Measurements from ENCODE around the gene PSMB3. TPM values are rescaled to one million over a fixed set of nuclear protein-coding genes. Genes with fewer than 3 reads are reported as not detected.

PSMB3 gene
- total RNA-seq, 1 experiment from 2014 or later, result 479 TPM

- DNase-seq (ENCODE audit: low read depth), result no peak
Measured at GRCh38 chr17:38733982-38734973, 18.3 kb upstream of the PSMB3 start.

- DNase-seq (ENCODE audit: low read depth), result no peak
Measured at GRCh38 chr17:38735161-38735997, 17.2 kb upstream of the PSMB3 start.

GRCh38 chr17:38738007-38738662 is 14.4 kb upstream of the PSMB3 start:
- DNase-seq (ENCODE audit: low read depth), result no peak

- DNase-seq (ENCODE audit: low read depth), result no peak
Measured at GRCh38 chr17:38738686-38739085, 13.9 kb upstream of the PSMB3 start.

GRCh38 chr17:38739305-38739704 is 13.2 kb upstream of the PSMB3 start:
- no peak for DNase-seq (ENCODE audit: low read depth)

- no peak for DNase-seq (ENCODE audit: low read depth)
Measured at GRCh38 chr17:38740044-38740443, 12.5 kb upstream of the PSMB3 start.

GRCh38 chr17:38740806-38741205 is 11.7 kb upstream of the PSMB3 start:
- DNase-seq (ENCODE audit: low read depth), result no peak

- no peak for DNase-seq (ENCODE audit: low read depth)
Measured at GRCh38 chr17:38741461-38741860, 11.1 kb upstream of the PSMB3 start.

DNA sequence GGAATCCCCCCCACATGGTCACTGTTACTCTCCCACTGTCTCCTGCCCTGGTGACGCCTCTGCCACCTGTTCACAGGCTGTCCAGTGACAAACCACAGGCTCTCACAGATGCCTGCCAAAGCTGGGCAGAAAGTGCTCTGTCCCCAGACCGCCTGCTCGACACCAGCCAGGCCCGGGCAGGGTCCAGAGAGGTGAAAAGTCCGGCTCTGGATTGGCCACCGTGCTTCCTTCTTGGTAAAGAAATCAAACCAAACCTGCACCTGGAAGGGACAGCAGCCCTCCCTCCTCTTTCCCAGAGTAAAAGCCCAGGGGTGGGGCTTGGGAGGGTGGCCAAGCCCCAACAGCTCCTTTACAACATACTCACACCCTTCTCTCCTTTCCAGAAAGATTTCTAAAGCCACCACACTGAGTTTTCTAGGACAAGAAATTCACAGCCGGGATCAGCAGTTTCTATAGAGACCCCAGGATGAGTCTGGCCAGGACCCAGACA is 10.6 kb upstream of the PSMB3 start:
- no peak for DNase-seq (ENCODE audit: low read depth)

DNA sequence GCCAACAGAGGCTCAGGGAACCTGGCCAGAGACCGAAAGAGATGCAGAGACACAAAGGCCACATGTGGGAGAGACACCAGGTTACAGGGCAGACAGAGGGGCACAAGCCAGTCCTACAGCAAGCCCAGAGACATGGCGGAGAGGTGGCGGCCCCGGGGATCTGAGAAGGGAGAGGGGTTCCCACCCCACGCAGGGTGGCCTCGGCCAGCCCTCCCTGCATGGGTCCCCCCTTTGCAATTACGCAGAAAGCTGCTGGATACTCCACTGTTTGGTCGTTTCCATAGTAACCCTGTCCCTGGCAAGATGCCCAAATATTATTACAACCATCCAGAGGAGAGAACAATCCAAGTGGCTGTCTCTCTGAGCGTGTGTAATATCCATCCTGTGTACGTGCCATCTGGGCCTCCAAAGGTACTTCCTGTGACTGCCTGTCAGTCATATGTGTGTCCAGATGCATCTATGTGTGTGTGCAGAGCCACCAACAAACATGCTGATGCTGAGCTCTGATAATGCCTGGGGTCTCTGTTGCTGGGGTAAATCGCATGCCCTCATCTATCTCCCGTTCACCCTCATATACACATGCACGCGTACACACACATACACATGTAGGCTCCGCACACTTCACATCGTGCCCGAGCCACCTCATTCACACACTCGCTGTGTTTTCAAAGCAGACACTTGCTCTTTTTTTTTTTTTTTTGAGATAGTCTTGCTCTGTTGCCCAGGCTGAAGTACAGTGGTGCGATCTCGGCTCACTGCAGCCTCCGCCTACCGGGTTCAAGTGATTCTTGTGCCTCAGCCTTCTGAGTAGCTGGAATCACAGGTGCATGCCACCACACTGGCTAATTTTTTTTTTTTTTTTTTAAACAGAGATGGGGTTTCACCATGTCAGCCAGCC is 9.9 kb upstream of the PSMB3 start:
- peak; percentile 28 for DNase-seq (ENCODE audit: low read depth)

- no peak for DNase-seq (ENCODE audit: low read depth)
Measured at GRCh38 chr17:38743556-38744171, 8.9 kb upstream of the PSMB3 start.

- no peak for DNase-seq (ENCODE audit: low read depth)
Measured at GRCh38 chr17:38745545-38745944, 7.0 kb upstream of the PSMB3 start.

DNA sequence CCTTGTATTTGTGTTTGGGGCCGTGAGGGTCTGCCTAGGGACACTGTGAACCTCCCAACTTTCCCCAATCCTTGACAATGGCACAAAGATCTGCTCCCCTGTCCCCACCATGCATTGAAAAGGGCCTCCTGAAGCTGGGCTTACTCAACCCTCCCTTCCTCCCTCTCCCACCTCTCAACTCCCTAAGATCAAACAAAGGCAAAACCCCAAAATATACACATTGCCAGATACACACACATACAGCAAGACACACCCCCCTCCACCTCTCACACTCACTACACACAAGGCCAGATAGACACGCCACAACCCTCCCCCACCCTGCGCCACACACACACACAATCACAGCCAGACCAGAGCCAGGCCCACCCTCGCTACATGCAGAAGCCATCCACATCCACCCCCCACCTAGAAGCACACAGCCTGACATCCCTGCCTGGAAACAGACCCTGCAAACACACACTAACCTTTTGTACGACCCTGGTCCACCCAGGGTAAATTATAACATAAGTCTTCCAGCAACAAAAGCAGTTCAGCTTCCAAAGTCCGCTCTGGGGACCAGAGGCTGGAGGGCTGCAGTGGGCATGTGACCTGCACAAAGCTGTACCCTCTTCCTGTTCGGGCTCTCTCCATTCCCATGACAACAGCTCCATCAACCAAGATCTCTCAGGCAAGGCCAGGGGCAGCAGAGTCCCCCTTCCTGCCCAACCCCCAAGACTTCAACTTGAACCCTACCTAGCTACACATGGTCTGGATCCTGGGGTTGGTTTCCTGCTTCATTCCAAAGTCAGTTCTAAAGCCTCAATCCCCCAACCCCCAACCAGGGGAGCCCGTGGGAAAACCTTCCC is 6.3 kb upstream of the PSMB3 start:
- no peak for DNase-seq (ENCODE audit: low read depth)

- no peak for DNase-seq (ENCODE audit: low read depth)
Measured at GRCh38 chr17:38746849-38747462, 5.6 kb upstream of the PSMB3 start.

DNA sequence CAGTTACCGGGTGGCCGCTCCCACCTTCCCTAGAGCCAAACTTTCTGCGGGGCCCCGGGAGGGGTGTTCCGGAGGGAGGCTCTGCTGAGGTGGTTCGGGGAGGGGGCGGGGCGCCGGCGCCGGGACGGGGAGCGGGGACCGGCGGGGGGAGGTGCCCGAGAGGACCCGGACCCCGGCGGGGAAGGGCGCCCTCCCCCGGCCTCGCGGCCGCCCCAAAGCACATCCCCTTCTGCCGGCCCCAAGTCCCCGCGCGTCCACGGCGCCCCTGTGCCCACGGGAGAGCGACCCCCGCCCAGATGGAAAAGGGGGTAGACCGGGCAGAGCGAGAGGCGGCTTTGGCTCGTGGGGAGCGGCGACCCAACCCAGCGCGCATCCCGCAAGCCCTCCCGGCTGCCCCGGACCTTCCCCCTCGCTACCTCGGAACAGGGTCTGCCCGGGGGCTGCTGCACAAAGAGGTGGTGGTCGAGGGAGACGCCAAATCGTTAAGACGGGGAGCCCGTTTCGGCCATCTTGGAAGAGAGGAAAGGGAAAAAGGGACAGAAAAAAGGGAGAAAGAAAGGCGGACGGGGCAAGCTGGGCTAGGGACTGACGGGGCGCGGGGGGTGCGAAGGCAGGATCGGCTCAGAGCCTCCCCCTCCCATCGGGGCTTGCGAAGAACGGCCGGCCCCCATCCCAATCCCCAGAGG is 4.9 kb upstream of the PSMB3 start:
- no peak for DNase-seq (ENCODE audit: low read depth)

DNA sequence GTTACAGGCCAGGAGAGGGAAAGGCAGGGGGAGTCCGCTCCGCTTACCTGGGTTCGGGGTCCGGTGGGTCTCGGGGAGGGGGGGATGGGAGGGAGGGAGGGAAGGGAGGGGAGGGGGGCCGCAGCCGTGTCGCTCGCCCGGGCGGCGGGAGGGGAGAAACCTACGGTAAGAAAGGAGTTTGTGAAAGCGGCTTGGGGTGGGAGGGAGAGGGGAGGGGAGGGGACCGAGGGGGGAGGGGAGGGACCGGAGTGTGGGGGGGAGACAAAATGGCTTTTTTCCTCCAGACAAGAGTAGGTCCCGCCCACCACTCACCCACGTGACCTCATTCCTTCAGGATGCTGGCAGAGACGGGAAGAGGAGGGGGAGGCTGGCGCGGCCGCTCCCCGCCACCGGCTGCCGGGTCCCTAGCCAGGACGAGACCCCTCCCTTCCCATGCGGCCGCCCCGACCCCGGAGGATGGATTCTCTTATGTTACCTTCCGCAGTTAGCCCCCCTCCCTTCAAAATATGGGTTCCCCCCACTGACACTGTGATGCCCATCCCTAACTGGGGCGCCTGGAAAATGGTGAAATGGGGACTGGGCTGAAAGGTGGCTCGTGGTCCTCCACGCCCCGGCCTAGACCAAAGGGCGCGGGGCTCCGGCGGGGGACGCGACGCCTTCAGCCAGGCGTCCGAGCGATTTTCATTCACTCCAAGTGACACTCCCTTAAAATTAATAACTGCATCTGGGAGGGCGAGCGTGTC is 4.2 kb upstream of the PSMB3 start, which contains the start of gene PCGF2:
Gene PCGF2 (minus strand): TSS at position 188 of the 743 bp plus-strand sequence. CDS start 7,934 bp downstream, outside the sequence.
- peak; percentile 86 for DNase-seq (ENCODE audit: low read depth)

GRCh38 chr17:38748892-38749222 is 3.7 kb upstream of the PSMB3 start:
- DNase-seq (ENCODE audit: low read depth), result no peak

Data from RPMI7951 (cell line).